KBM-7 (cell line): Measurements from ENCODE around the gene TEDC2.

Source experiments
- DNase-seq: peaks from one replicate; pipeline ENCODE4 v3.0.0-alpha.2; 2015
- in situ Hi-C: fragments of 300-500 bp; cut with MboI; formaldehyde crosslinking; loops from 2 replicates; pipeline ENCODE4 v1.14.3; 2020; ENCODE audit warnings: low sequenced_read_pairs, low pct_unique_long_range_greater_than_20kb, mixed read lengths

The TEDC2 gene

DNA sequence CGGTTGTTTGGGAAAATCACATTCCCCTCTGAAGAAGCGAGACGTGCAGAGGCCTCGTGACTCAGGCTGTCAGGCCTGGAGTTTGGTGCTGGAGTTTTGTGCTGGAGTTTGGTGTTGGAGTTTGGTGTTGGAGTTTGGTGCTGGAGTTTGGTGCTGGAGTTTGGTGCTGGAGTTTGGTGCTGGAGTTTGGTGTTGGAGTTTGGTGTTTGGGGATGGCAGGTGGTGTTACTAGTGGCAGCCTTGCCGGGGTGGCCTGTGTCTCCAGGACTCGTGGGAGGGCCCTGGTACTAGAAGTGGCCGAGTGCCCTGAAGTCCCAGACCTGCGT, 27.6 kb downstream of the TEDC2 start:
- in situ Hi-C loops, result no loop called here
- DNase-seq, result no peak

- in situ Hi-C loops, result no loop called here
Measured at GRCh38 chr16:2487903-2488531, 28.1 kb downstream of the TEDC2 start.

GRCh38 chr16:2489581-2489980, 29.7 kb downstream of the TEDC2 start:
- DNase-seq, result no peak
- in situ Hi-C loops, result no loop called here

More at GRCh38 chr16:2487903-2488531, 28.1 kb downstream of the TEDC2 start:
- DNase-seq, result peak; percentile 77

- in situ Hi-C loops, result no loop called here
- no peak for DNase-seq
Measured at GRCh38 chr16:2490190-2491105, 30.5 kb downstream of the TEDC2 start.

DNA sequence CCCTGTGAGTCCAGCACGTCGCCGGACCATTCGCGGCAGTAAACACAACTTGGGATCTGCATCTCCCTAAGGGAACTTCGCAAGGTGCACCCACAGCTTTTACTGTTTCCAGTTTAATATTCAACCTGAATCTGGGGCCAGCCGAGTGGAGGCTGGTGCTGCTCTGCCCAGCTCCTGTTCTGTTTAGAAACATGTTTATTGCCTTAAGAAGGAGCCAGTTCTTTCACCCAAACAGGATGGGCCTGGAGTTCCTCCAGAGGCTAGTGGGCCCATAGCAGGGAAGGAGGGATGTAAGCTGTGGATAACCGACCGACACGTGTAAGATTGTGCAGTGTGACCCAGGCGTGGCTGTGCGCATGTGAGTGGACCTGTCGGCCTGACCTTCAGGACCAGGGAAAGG, 32.4 kb downstream of the TEDC2 start:
- in situ Hi-C loops, result no loop called here
- no peak for DNase-seq

DNA sequence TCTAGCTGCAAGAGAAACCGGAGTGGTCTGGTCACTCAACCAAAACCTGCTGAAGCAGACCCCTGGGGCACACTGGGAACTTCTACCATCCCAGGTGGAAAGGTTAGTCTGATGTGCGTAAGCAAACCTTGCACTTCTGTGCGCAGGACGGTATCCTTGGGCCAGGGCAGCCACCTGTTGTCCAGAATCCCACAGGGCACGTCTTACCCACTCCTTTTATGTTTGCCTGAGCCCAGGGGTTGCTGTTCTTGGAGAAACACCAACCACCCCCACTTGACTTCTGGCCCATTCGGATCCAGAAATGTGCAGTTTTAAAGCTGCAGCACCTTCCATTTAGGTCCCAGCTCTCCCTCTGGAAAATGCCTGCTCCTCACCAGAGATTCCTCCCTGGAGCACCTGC, 33.7 kb downstream of the TEDC2 start:
- no peak for DNase-seq
- in situ Hi-C loops, result no loop called here

DNA sequence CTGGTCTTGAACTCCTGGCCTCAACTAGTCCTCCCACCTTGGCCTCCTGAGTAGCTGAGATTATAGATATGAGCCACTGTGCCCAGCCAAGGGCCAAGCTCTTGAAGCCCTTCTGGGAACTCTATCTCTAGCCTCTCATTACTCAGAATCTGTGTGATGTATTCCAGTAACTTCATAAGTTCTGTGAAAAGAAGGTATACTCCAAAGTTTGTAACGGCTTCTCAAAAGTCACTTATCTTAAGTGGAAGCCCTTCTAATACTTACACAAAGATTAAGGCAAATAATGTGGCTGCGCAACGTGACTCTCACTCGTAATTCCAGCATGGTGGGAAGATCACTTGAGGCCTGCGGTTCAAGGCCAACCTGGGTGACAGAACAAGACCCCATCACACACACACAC, 34.7 kb downstream of the TEDC2 start:
- DNase-seq, result no peak
- in situ Hi-C loops, result no loop called here

DNA sequence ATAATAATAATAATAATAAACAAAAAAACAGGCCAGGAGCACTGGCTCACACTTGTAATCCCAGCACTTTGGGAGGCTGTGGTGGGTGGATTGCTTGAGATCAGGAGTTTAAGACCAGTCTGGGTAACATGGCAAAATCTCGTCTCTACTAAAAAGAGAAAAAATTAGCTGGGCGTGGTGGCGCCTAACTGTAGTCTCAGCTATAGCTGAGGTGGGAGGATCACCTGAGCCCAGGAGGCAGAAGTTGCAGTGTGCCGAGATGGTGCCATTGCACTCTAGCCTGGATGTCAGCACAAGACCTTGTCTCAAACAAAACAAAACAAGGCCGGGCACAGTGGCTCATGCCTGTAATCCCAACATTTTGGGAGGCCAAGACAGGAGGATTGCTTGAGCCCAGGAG, 35.1 kb downstream of the TEDC2 start:
- in situ Hi-C loops, result no loop called here
- DNase-seq, result no peak

DNA sequence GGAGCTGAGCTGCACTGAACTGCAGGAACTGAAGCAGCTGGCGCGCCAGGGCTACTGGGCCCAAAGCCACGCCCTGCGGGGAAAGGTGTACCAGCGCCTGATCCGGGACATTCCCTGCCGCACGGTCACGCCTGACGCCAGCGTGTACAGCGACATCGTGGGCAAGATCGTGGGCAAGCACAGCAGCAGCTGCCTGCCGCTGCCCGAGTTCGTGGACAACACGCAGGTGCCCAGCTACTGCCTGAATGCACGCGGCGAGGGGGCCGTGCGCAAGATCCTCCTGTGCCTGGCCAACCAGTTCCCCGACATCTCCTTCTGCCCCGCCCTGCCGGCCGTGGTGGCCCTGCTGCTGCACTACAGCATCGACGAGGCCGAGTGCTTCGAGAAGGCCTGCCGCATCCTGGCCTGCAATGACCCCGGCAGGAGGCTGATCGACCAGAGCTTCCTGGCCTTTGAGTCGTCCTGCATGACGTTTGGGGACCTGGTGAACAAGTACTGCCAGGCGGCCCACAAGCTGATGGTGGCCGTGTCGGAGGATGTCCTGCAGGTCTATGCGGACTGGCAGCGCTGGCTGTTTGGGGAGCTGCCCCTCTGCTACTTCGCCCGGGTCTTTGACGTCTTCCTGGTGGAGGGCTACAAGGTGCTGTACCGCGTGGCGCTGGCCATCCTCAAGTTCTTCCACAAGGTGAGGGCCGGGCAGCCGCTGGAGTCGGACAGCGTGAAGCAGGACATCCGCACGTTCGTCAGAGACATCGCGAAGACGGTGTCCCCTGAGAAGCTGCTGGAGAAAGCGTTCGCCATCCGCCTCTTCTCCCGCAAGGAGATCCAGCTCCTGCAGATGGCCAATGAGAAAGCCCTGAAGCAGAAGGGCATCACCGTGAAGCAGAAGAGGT, 36.6 kb downstream of the TEDC2 start:
- DNase-seq, result no peak

DNA sequence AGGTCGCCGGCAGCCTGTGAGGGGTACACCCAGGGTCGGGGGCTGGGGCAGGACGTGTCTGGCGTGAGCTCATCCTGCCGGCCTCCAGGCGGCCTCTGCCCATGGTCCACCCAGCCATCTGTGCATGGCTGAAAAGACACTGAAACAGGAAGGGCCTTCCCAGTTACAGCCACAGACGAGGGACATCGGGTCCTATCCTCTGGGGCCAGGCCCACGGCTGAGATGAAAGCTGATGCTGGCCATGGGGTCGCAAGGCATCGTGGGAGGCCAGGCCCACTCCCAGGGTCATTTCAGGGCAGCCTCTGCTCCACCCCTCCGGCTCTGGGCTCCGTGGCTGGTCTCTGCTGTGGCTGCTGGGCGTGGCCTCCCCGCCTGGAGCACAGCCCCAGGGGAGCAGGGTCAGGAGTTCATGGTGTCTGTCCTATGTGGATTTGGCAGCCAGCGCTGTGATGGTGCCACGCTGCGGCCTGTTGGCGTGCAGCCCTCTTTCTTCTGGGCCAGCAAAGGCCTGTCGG, 37.3 kb downstream of the TEDC2 start:
- in situ Hi-C loops, result no loop called here

More for the DNA sequence above, 36.6 kb downstream of the TEDC2 start:
- in situ Hi-C loops, result no loop called here

GRCh38 chr16:2497695-2498484, 38.0 kb downstream of the TEDC2 start:
- DNase-seq, result no peak
- in situ Hi-C loops, result no loop called here

More for the DNA sequence above, 37.3 kb downstream of the TEDC2 start:
- no peak for DNase-seq

- in situ Hi-C loops, result no loop called here
Measured at GRCh38 chr16:2498531-2499253, 38.8 kb downstream of the TEDC2 start.

GRCh38 chr16:2499454-2499853, 39.5 kb downstream of the TEDC2 start:
- no peak for DNase-seq
- in situ Hi-C loops, result no loop called here

More at GRCh38 chr16:2498531-2499253, 38.8 kb downstream of the TEDC2 start:
- no peak for DNase-seq

DNA sequence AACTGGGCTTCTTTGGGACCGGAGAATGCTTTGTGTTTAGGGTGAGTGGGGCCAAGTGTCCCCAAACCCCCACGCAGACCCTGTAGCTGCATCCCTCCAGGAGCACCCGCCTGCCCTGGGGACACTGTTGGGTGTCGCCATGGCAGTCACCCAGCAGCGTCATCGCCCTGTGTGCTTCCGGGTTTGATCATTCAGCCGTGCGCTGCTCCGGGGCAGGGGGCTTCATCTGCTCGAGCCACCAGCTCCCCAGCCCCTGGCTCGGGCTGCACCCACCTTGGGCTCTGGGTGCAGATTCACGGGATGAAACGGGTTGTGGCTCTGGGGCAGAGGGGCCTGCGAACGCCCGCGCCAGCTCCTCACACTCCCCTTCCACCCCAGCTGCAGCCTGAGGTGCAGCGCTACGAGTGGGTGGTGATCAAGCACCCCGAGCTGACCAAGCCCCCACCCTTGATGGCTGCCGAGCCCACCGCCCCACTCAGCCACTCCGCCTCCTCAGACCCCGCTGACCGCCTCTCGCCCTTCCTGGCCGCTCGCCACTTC, 40.1 kb downstream of the TEDC2 start:
- in situ Hi-C loops, result no loop called here
- DNase-seq, result no peak

DNA sequence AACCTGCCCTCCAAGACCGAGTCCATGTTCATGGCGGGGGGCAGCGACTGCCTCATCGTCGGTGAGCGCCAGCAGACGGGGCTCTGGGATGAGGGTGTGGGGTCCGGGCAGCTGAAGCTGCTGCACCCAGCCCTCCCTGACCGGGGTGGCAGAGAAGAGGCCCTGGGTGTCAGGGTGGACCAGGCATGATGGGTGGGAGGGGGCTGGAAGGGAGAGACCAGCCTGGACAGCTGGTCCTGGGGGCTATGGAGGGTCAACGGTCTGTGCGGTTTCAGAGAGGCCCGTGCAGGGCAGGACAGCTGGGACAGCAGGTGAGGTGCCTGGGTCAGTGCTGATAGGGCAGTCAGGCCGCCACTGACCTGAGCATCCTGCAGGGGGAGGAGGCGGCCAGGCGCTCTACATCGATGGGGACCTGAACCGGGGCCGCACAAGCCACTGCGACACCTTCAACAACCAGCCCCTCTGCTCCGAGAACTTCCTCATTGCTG, 40.6 kb downstream of the TEDC2 start:
- in situ Hi-C loops, result no loop called here
- no peak for DNase-seq

DNA sequence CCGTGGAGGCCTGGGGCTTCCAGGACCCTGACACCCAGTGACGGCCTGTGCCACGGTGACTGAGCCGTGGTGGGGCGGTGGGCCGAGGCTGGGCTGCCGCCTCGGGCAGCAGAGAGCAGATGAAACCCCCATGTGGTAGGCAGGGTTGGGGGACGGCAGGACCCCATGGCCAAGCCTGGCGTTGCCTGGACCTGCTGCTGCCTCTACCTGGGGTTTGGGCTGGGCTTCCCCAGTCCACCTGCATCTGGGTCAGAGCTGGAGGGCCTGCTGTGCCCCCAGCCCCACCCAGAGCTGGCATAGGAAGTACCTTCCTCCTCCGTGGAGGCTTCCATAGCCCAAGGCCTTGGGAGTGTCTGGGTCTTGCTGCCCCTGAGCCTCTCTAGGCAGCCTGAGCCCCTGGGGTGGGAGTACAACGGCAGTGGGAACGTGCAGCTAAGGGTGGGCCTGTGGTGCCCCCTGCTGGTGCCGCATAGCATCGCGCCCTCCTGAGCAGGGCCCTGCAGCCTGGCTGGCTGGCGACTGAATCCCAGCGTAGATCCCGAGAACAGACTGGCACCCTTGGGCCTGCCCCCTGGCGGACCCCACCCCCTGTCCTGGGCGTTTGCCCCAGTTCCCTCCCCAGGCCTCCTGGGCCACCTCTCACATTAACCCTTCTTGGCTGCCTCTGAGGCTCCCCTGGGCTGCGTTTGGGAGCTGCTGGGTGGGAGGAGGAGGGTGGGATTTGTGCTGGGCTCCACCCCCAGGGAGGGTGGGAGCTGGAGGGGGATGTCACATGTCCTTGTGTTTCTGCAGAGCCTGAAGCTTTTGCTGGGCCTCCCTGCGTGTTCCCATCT, 41.2 kb downstream of the TEDC2 start:
- DNase-seq, result peak; percentile 92
- in situ Hi-C loops, result no loop called here
